ENCODE data around the gene ROM1. TPM values are rescaled to one million over a fixed set of nuclear protein-coding genes. Genes with fewer than 3 reads are reported as not detected.

ROM1 gene
- total RNA-seq, 1 donor from 2014 or later, result 2.4 TPM

GRCh38 chr11:62610403-62610802 lies 2.7 kb upstream of the ROM1 start:
- Mint-ChIP-seq H3K36me3 (ENCODE audit: low read depth) (peaks cover 9% of the 10 kb centered on the region), H3K27me3 (ENCODE audit: low read depth) (no peaks in the 10 kb centered on the region), H3K9me3 (ENCODE audit: low read depth) (no peaks in the 10 kb centered on the region), H3K4me3 (ENCODE audit: unreplicated experiment) (peak overlapping the region; percentile 19), H3K27ac (ENCODE audit: unreplicated experiment) (peak overlapping the region; percentile 17), H3K4me1 (ENCODE audit: low read depth) (peaks cover 17% of the 10 kb centered on the region)
- DNase-seq (ENCODE audit: low spot score), result no peak
- TF ChIP-seq CTCF (IDR thresholded peaks at IDR 0.05), result no peak

- H3K27me3 Mint-ChIP-seq (ENCODE audit: low read depth), result no peaks in the 10 kb centered on the region
- TF ChIP-seq CTCF (IDR thresholded peaks at IDR 0.05), result no peak
- H3K4me3 Mint-ChIP-seq (ENCODE audit: unreplicated experiment), result peak overlapping the region; percentile 97
- H3K4me1 Mint-ChIP-seq (ENCODE audit: low read depth), result peaks cover 17% of the 10 kb centered on the region
- no peaks in the 10 kb centered on the region for H3K9me3 Mint-ChIP-seq (ENCODE audit: low read depth)
- peaks cover 8% of the 10 kb centered on the region for H3K36me3 Mint-ChIP-seq (ENCODE audit: low read depth)
- no peak for DNase-seq (ENCODE audit: low spot score)
- peak overlapping the region; percentile 95 for H3K27ac Mint-ChIP-seq (ENCODE audit: unreplicated experiment)
These were observed 2.0 kb upstream of the ROM1 start for GRCh38 chr11:62610814-62611704.

- no peak for DNase-seq (ENCODE audit: low spot score)
- H3K4me1 Mint-ChIP-seq (ENCODE audit: low read depth), result peaks cover 17% of the 10 kb centered on the region
- peaks cover 6% of the 10 kb centered on the region for H3K36me3 Mint-ChIP-seq (ENCODE audit: low read depth)
- H3K9me3 Mint-ChIP-seq (ENCODE audit: low read depth), result no peaks in the 10 kb centered on the region
- TF ChIP-seq CTCF (IDR thresholded peaks at IDR 0.05), result peak; percentile 50
- H3K27me3 Mint-ChIP-seq (ENCODE audit: low read depth), result no peaks in the 10 kb centered on the region
- H3K4me3 Mint-ChIP-seq (ENCODE audit: unreplicated experiment), result peak overlapping the region; percentile 97
- peak overlapping the region; percentile 95 for H3K27ac Mint-ChIP-seq (ENCODE audit: unreplicated experiment)
These were observed 1.2 kb upstream of the ROM1 start for GRCh38 chr11:62611705-62612365.

GRCh38 chr11:62613291-62613778 lies 278 bp downstream of the ROM1 start:
- Mint-ChIP-seq H3K9me3 (ENCODE audit: low read depth) (no peaks in the 10 kb centered on the region), H3K27me3 (ENCODE audit: low read depth) (no peaks in the 10 kb centered on the region), H3K4me3 (ENCODE audit: unreplicated experiment) (peak overlapping the region; percentile 54), H3K27ac (ENCODE audit: unreplicated experiment) (peak overlapping the region; percentile 82), H3K36me3 (ENCODE audit: low read depth) (peaks cover 4% of the 10 kb centered on the region), H3K4me1 (ENCODE audit: low read depth) (peaks cover 17% of the 10 kb centered on the region)
- TF ChIP-seq CTCF (IDR thresholded peaks at IDR 0.05), result no peak
- DNase-seq (ENCODE audit: low spot score), result no peak

- H3K36me3 Mint-ChIP-seq (ENCODE audit: low read depth), result peaks cover 5% of the 10 kb centered on the region
- no peaks in the 10 kb centered on the region for H3K27me3 Mint-ChIP-seq (ENCODE audit: low read depth)
- no peak for TF ChIP-seq CTCF (IDR thresholded peaks at IDR 0.05)
- no peaks in the 10 kb centered on the region for H3K9me3 Mint-ChIP-seq (ENCODE audit: low read depth)
- peaks cover 17% of the 10 kb centered on the region for H3K4me1 Mint-ChIP-seq (ENCODE audit: low read depth)
- H3K4me3 Mint-ChIP-seq (ENCODE audit: unreplicated experiment), result no peak overlapping the region
- peak overlapping the region; percentile 74 for H3K27ac Mint-ChIP-seq (ENCODE audit: unreplicated experiment)
- no peak for DNase-seq (ENCODE audit: low spot score)
These were observed 1.2 kb downstream of the ROM1 start for GRCh38 chr11:62614275-62614674.
